ENCODE data around the gene LATS2. TPM values are rescaled to one million over a fixed set of nuclear protein-coding genes. Genes with fewer than 3 reads are reported as not detected.

Gene LATS2
- total and polyA plus RNA-seq, 11 donors = 7.8 to 35.6 (median 25.8) TPM

GRCh38 chr13:21065686-21066085 is 4.3 kb upstream of the LATS2 start:
- intact Hi-C loops (cut with DNase I) = loop anchor here in 3 of 10 donors (10.0 kb wide), 1 partner anchor 121 kb away; no protein-coding TSS in a partner anchor
- H3K4me1 ChIP-seq = peaks cover 0 to 38% (median 4%) of the 10 kb centered on the region in 12 donors
- 94 to 98% (median 95%) methylated on average over 2 of the region's 2 CpGs for WGBS, 4 donors
- H3K36me3 ChIP-seq = no peaks in the 10 kb centered on the region
- peak overlapping the region in 1 of 12 donors; percentile 83 for H3K27ac ChIP-seq
- H3K4me3 ChIP-seq = no peak overlapping the region
- ATAC-seq (no peak), DNase-seq (no peak)
- no peaks in the 10 kb centered on the region for H3K9me3 ChIP-seq
- H3K27me3 ChIP-seq = no peaks in the 10 kb centered on the region
- TF ChIP-seq POLR2A (IDR thresholded peaks at IDR 0.05) = no peak
- TF ChIP-seq CTCF (IDR thresholded peaks at IDR 0.05) = no peak

GRCh38 chr13:21063031-21063430 is 1.6 kb upstream of the LATS2 start:
- Histone ChIP-seq H3K36me3 (no peaks in the 10 kb centered on the region), H3K4me3 (no peak overlapping the region), H3K27ac (no peak overlapping the region), H3K9me3 (no peaks in the 10 kb centered on the region), H3K4me1 (peaks cover 0 to 41% (median 24%) of the 10 kb centered on the region in 12 donors), H3K27me3 (no peaks in the 10 kb centered on the region)
- intact Hi-C loops (cut with DNase I) = loop anchor here in 6 of 10 donors (5.0 to 10.0 kb wide), 3 partner anchors 74 to 121 kb away; no protein-coding TSS in a partner anchor
- WGBS, 4 donors = 95 to 97% (median 95%) methylated on average over 2 of the region's 2 CpGs
- no peak for TF ChIP-seq CTCF (IDR thresholded peaks at IDR 0.05)
- TF ChIP-seq POLR2A (IDR thresholded peaks at IDR 0.05) = no peak
- ATAC-seq (no peak), DNase-seq (no peak)

GRCh38 chr13:21060338-21061028 is 903 bp downstream of the LATS2 start:
- 0 to 1% (median 1%) methylated on average over 21 to 100 of the region's 100 CpGs for WGBS, 4 donors
- Histone ChIP-seq H3K36me3 (no peaks in the 10 kb centered on the region), H3K4me1 (peaks cover 0 to 55% (median 47%) of the 10 kb centered on the region in 12 donors), H3K27ac (peak overlapping the region; percentile 98 to 100 (median 100)), H3K4me3 (peak overlapping the region; percentile 73 to 99 (median 96)), H3K27me3 (no peaks in the 10 kb centered on the region), H3K9me3 (no peaks in the 10 kb centered on the region)
- ATAC-seq (peak in 3 of 4 donors; percentile 23 to 44 (median 41)), DNase-seq (peak; percentile 56 to 77 (median 62))
- TF ChIP-seq POLR2A (IDR thresholded peaks at IDR 0.05) = no peak
- no peak for TF ChIP-seq CTCF (IDR thresholded peaks at IDR 0.05)
- intact Hi-C loops (cut with DNase I) = loop anchor here in 7 of 10 donors (1.0 to 10.0 kb wide), 5 partner anchors 26 to 118 kb away; no protein-coding TSS in a partner anchor

GRCh38 chr13:21059641-21060337 is 1.6 kb downstream of the LATS2 start:
- Histone ChIP-seq H3K36me3 (no peaks in the 10 kb centered on the region), H3K4me3 (peak overlapping the region; percentile 73 to 99 (median 96)), H3K4me1 (peaks cover 0 to 62% (median 54%) of the 10 kb centered on the region in 12 donors), H3K27me3 (no peaks in the 10 kb centered on the region), H3K27ac (peak overlapping the region; percentile 98 to 100 (median 100)), H3K9me3 (no peaks in the 10 kb centered on the region)
- intact Hi-C loops (cut with DNase I) = loop anchor here in 8 of 10 donors (2.0 to 10.0 kb wide), 7 partner anchors 19 to 117 kb away; partner anchors contain the start of genes MRPL57 (in 2 of the 8) and SKA3 (in 2 of the 8)
- ATAC-seq = no peak
- TF ChIP-seq POLR2A (IDR thresholded peaks at IDR 0.05) (no peak), CTCF (IDR thresholded peaks at IDR 0.05) (no peak)
- 65 to 69% (median 66%) methylated on average over 35 of the region's 35 CpGs for WGBS, 4 donors
- no peak for DNase-seq
